ENCODE measurements around the gene B3GNT5.

The B3GNT5 gene

DNA sequence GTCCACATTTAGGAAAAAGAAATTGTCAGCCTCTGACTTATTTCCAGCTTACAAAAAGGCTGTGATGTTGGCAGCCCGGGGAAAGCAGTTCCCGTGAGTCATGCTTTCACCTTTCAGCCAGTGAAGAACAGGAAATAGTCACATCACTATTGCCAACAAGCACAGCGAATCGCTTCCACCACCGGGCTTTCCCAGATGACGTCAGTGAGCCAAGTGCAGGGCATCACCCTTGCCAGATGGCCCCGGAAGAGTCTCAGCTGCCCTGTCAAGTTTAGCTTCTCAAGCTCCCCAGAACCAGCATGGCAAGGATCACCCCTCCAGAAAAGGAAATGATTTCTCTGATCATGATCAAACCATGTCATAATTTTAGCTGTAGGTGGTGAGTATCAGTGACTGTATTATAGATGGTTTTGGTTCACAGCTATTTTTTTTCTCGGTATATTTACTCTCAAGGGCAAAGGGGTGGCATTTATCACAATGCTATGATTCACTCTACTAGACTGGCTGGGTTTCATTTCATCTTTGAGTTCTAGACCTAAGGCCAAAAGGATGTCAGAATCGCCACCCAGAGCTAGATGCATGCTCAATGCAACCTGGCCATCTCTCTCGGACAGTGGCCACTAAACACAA lies 32.9 kb downstream of the B3GNT5 start:
- H3K4me2 ChIP-seq (ENCODE audit: low read length), result 0 out of 2 replicates have a peak overlapping the region, but pooled peaks have one; percentile 3
- H3K4me1 ChIP-seq (ENCODE audit: control insufficient read depth, low read length), result peaks cover 6% of the 10 kb centered on the region
- no peaks in the 10 kb centered on the region for H3F3A ChIP-seq (ENCODE audit: control insufficient read depth, insufficient read depth)
- H3K27me3 ChIP-seq (ENCODE audit: control insufficient read depth, low read length), result no peaks in the 10 kb centered on the region
- no peaks in the 10 kb centered on the region for H3K9me3 ChIP-seq (ENCODE audit: control insufficient read depth, insufficient read depth, low read length)
- TF ChIP-seq, protein P1, sequence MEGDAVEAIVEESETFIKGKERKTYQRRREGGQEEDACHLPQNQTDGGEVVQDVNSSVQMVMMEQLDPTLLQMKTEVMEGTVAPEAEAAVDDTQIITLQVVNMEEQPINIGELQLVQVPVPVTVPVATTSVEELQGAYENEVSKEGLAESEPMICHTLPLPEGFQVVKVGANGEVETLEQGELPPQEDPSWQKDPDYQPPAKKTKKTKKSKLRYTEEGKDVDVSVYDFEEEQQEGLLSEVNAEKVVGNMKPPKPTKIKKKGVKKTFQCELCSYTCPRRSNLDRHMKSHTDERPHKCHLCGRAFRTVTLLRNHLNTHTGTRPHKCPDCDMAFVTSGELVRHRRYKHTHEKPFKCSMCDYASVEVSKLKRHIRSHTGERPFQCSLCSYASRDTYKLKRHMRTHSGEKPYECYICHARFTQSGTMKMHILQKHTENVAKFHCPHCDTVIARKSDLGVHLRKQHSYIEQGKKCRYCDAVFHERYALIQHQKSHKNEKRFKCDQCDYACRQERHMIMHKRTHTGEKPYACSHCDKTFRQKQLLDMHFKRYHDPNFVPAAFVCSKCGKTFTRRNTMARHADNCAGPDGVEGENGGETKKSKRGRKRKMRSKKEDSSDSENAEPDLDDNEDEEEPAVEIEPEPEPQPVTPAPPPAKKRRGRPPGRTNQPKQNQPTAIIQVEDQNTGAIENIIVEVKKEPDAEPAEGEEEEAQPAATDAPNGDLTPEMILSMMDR (IDR thresholded peaks at IDR 0.05; ENCODE audit: low read depth, low read length, poor library complexity, severe bottlenecking), result no peak
- TF ChIP-seq EZH2phosphoT487 (IDR thresholded peaks at IDR 0.05; ENCODE audit: borderline replicate concordance, low read length), result no peak
- no peak overlapping the region for H3K4me3 ChIP-seq (ENCODE audit: low read length)
- H3K36me3 ChIP-seq (ENCODE audit: control insufficient read depth, low read length), result no peaks in the 10 kb centered on the region
- no peaks in the 10 kb centered on the region for H3K79me2 ChIP-seq (ENCODE audit: control insufficient read depth, low read length)
- H3K27ac ChIP-seq (ENCODE audit: low read depth, low read length), result no peak overlapping the region
- H3K9me2 ChIP-seq (replicated peaks; ENCODE audit: control insufficient read depth, low read length), result no peaks in the 10 kb centered on the region
- H4K20me1 ChIP-seq (ENCODE audit: control insufficient read depth, insufficient read depth, low read depth, low read length), result no peaks in the 10 kb centered on the region

DNA sequence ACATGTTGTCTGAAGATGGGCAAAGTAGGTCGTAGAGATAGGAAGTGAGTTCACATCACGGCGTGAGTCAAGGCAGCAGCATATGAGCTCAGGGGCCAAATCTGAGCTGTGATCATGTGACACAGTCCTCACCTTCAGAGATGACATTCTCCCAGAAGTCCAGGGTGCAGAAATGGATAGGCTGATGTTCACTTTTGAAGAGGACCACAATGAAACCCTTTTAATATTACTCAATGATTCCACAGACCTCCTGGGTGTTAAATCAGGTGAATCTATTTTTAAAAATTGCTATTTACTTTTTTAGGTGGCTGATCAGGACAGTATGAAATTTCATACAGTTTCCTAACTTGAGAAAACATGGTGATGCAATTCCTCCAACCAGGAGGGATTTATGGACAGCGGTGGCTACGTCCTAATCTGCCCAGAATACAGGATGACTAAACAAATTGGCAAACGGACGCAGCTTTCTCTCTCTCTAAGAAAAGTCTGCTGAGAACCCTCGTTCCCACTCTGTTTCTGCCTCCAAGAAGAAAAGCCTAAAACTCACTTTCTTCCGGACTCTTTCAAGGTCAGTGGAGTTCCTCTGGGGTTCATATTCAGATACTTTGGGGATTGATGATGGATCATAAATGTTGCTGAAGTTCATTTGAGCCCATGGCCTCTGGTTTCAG lies 34.4 kb downstream of the B3GNT5 start:
- H3K9me3 ChIP-seq (ENCODE audit: control insufficient read depth, insufficient read depth, low read length), result no peaks in the 10 kb centered on the region
- H3K9me2 ChIP-seq (replicated peaks; ENCODE audit: control insufficient read depth, low read length), result no peaks in the 10 kb centered on the region
- H3K4me1 ChIP-seq (ENCODE audit: control insufficient read depth, low read length), result peaks cover 6% of the 10 kb centered on the region
- no peak overlapping the region for H3K4me2 ChIP-seq (ENCODE audit: low read length)
- H4K20me1 ChIP-seq (ENCODE audit: control insufficient read depth, insufficient read depth, low read depth, low read length), result no peaks in the 10 kb centered on the region
- H3K36me3 ChIP-seq (ENCODE audit: control insufficient read depth, low read length), result no peaks in the 10 kb centered on the region
- H3K27me3 ChIP-seq (ENCODE audit: control insufficient read depth, low read length), result no peaks in the 10 kb centered on the region
- H3K4me3 ChIP-seq (ENCODE audit: low read length), result no peak overlapping the region
- H3K79me2 ChIP-seq (ENCODE audit: control insufficient read depth, low read length), result no peaks in the 10 kb centered on the region
- no peaks in the 10 kb centered on the region for H3F3A ChIP-seq (ENCODE audit: control insufficient read depth, insufficient read depth)
- H3K27ac ChIP-seq (ENCODE audit: low read depth, low read length), result no peak overlapping the region
- TF ChIP-seq, protein P1 (IDR thresholded peaks at IDR 0.05; ENCODE audit: low read depth, low read length, poor library complexity, severe bottlenecking), result no peak

DNA sequence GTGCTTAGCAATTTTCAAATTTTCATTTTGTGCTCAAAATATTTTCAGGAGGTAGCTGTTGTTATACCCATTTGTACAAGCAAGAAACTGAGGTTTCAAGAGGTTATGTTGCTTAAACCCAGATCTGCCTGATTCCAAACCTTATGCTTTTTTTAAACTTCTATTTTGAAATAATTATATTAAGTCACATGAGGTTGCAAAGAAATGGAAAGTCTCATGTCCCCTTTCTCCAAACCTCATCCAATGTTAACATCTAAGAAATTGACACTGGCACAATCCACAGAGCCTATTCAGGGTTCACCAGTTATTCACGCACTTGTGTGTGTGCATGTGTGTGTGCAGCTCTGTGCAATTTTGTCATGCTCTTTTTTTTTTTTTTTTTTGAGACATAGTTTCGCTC lies 35.1 kb downstream of the B3GNT5 start:
- Histone ChIP-seq H3K4me3 (ENCODE audit: low read length) (no peak overlapping the region), H3K27ac (ENCODE audit: low read depth, low read length) (no peak overlapping the region), H3K79me2 (ENCODE audit: control insufficient read depth, low read length) (no peaks in the 10 kb centered on the region), H4K20me1 (ENCODE audit: control insufficient read depth, insufficient read depth, low read depth, low read length) (no peaks in the 10 kb centered on the region), H3K9me2 (replicated peaks; ENCODE audit: control insufficient read depth, low read length) (no peaks in the 10 kb centered on the region), H3K36me3 (ENCODE audit: control insufficient read depth, low read length) (no peaks in the 10 kb centered on the region), H3K9me3 (ENCODE audit: control insufficient read depth, insufficient read depth, low read length) (no peaks in the 10 kb centered on the region), H3K27me3 (ENCODE audit: control insufficient read depth, low read length) (no peaks in the 10 kb centered on the region), H3K4me1 (ENCODE audit: control insufficient read depth, low read length) (peaks cover 6% of the 10 kb centered on the region), H3K4me2 (ENCODE audit: low read length) (no peak overlapping the region), H3F3A (ENCODE audit: control insufficient read depth, insufficient read depth) (no peaks in the 10 kb centered on the region)
- TF ChIP-seq EZH2phosphoT487 (IDR thresholded peaks at IDR 0.05; ENCODE audit: borderline replicate concordance, low read length), result no peak

DNA sequence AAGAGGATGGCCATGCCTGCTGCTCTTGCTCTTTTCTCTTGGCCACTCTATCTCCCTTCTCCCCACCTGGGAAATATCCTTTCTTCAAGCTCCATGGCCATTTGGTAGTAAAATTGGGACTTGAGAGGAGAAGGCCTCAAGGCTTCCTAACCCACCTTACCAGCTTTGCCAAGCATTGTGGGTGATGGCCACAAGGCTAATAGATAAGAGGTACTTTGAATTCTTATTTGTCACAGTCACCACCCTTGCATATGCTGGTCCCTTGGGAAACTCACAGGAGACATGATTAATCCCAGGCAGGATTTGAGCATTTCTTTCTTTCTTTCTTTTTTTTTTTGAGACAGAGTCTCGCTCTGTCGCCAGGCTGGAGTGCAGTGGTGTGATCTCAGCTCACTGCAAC lies 37.2 kb downstream of the B3GNT5 start:
- H4K20me1 ChIP-seq (ENCODE audit: control insufficient read depth, insufficient read depth, low read depth, low read length), result no peaks in the 10 kb centered on the region
- H3K27ac ChIP-seq (ENCODE audit: low read depth, low read length), result no peak overlapping the region
- H3K4me3 ChIP-seq (ENCODE audit: low read length), result no peak overlapping the region
- no peaks in the 10 kb centered on the region for H3F3A ChIP-seq (ENCODE audit: control insufficient read depth, insufficient read depth)
- no peak overlapping the region for H3K4me2 ChIP-seq (ENCODE audit: low read length)
- TF ChIP-seq, protein P1 (IDR thresholded peaks at IDR 0.05; ENCODE audit: low read depth, low read length, poor library complexity, severe bottlenecking), result no peak
- no peak for TF ChIP-seq EZH2phosphoT487 (IDR thresholded peaks at IDR 0.05; ENCODE audit: borderline replicate concordance, low read length)
- no peaks in the 10 kb centered on the region for H3K9me2 ChIP-seq (replicated peaks; ENCODE audit: control insufficient read depth, low read length)
- H3K36me3 ChIP-seq (ENCODE audit: control insufficient read depth, low read length), result no peaks in the 10 kb centered on the region
- peaks cover 6% of the 10 kb centered on the region for H3K4me1 ChIP-seq (ENCODE audit: control insufficient read depth, low read length)
- no peaks in the 10 kb centered on the region for H3K79me2 ChIP-seq (ENCODE audit: control insufficient read depth, low read length)
- H3K27me3 ChIP-seq (ENCODE audit: control insufficient read depth, low read length), result no peaks in the 10 kb centered on the region
- no peaks in the 10 kb centered on the region for H3K9me3 ChIP-seq (ENCODE audit: control insufficient read depth, insufficient read depth, low read length)
